IMR-90 (cell line): ENCODE results near the gene ADCY9. TPM values are rescaled to one million over a fixed set of nuclear protein-coding genes. Genes with fewer than 3 reads are reported as not detected.

Source experiments
- ATAC-seq: fragments of 200-7000 bp; cut with Tn5 transposase; 2 replicates; pipeline ENCODE4 v1.9.1; 2020; ENCODE audit warnings: low read depth, mild to moderate bottlenecking, moderate library complexity
- BruUV-seq: library from RNA; stranded (reverse); fragments of 400-500 nt; replicated peaks from 2 replicates; lab custom pipeline; 2021; lab: Mats Ljungman, UMichigan
- CTCF ChIA-PET: fragments of 300-600 bp; formaldehyde crosslinking; extraction: SDS; loops from one replicate; lab custom pipeline; 2021; ENCODE audit warnings: antibody characterized with exemption; lab: Yijun Ruan, JAX
- POLR2A ChIA-PET: fragments of 300-600 bp; sonication (Branson Sonifier 250); formaldehyde crosslinking; loops from one replicate; lab custom pipeline; 2022; ENCODE audit warnings: antibody characterized with exemption; ENCODE audit not compliant: unreplicated experiment; lab: Charles Lee
- DNase-seq: peaks from one replicate; pipeline ENCODE4 v3.0.0; 2013
- H2AFZ ChIP-seq: replicated peaks from 2 replicates; pipeline ENCODE3; 2013; ENCODE audit warnings: low read length, mild to moderate bottlenecking; ENCODE audit not compliant: poor library complexity
- H2AK5ac ChIP-seq: 2 replicates; pipeline ENCODE4 v1.6.1; 2013; ENCODE audit warnings: low read depth, low read length, inconsistent platforms
- H2AK9ac ChIP-seq: replicated peaks from 2 replicates; pipeline ENCODE3; 2013; ENCODE audit warnings: mild to moderate bottlenecking, low read depth, low read length, moderate library complexity; ENCODE audit not compliant: poor library complexity
- H2BK120ac ChIP-seq: 2 replicates; pipeline ENCODE4 v1.6.1; 2013; ENCODE audit warnings: low read depth, low read length, inconsistent platforms
- H2BK15ac ChIP-seq: 3 replicates; pipeline ENCODE4 v1.6.1; 2013; ENCODE audit warnings: low read depth, low read length, inconsistent platforms
- H2BK20ac ChIP-seq: 2 replicates; pipeline ENCODE4 v1.6.1; 2013; ENCODE audit warnings: low read depth, mild to moderate bottlenecking, inconsistent platforms, low read length, moderate library complexity
- H2BK5ac ChIP-seq: 2 replicates; pipeline ENCODE4 v1.6.1; 2013; ENCODE audit warnings: mild to moderate bottlenecking, low read depth, low read length, inconsistent platforms; ENCODE audit not compliant: poor library complexity, severe bottlenecking
- H3K14ac ChIP-seq: replicated peaks from 2 replicates; pipeline ENCODE4 v1.6.1; 2013; ENCODE audit warnings: low read depth, low read length, inconsistent platforms
- H3K18ac ChIP-seq: 2 replicates; pipeline ENCODE4 v1.6.1; 2013; ENCODE audit warnings: low read depth, low read length, control low read depth
- H3K23ac ChIP-seq: 2 replicates; pipeline ENCODE4 v1.6.1; 2013; ENCODE audit warnings: low read depth, low read length, inconsistent platforms
- H3K27ac ChIP-seq: 2 replicates; pipeline ENCODE4 v1.5.1; 2013; ENCODE audit warnings: mild to moderate bottlenecking, control low read depth, low read length; ENCODE audit not compliant: insufficient read depth
- H3K27me3 ChIP-seq: 2 replicates; pipeline ENCODE4 v1.6.1; 2013; ENCODE audit warnings: low read length; ENCODE audit not compliant: control insufficient read depth, insufficient read depth
- H3K36me3 ChIP-seq: 2 replicates; pipeline ENCODE4 v1.6.1; 2013; ENCODE audit warnings: low read length, mixed read lengths; ENCODE audit not compliant: control insufficient read depth, insufficient read depth
- H3K4ac ChIP-seq: 2 replicates; pipeline ENCODE4 v1.6.1; 2013; ENCODE audit warnings: low read depth, low read length, inconsistent platforms
- H3K4me1 ChIP-seq: 2 replicates; pipeline ENCODE4 v1.6.1; 2013; ENCODE audit warnings: low read length, mixed read lengths; ENCODE audit not compliant: control insufficient read depth, insufficient read depth
- H3K4me2 ChIP-seq: 2 replicates; pipeline ENCODE4 v1.6.1; 2013; ENCODE audit warnings: low read depth, mild to moderate bottlenecking, control low read depth, low read length, moderate library complexity
- H3K4me3 ChIP-seq: 2 replicates; pipeline ENCODE4 v1.5.1; 2013; ENCODE audit warnings: low read depth, mild to moderate bottlenecking, control low read depth, low read length, moderate library complexity; ENCODE audit not compliant: insufficient read depth
- H3K56ac ChIP-seq: 2 replicates; pipeline ENCODE4 v1.6.1; 2013; ENCODE audit warnings: low read length, inconsistent platforms; ENCODE audit not compliant: insufficient read depth; ENCODE audit errors: extremely low read depth
- H3K79me1 ChIP-seq, 2 experiments: 2 replicates each; pipeline ENCODE4 v1.6.1; 2013; ENCODE audit warnings: low read length in 2 of 2, inconsistent platforms in 1 of 2, low read depth in 1 of 2
- H3K9ac ChIP-seq: 2 replicates; pipeline ENCODE4 v1.6.1; 2013; ENCODE audit warnings: low read depth, low read length, control low read depth
- H3K9me1 ChIP-seq: 2 replicates; pipeline ENCODE4 v1.6.1; 2013; ENCODE audit warnings: low read length, inconsistent platforms; ENCODE audit not compliant: insufficient read depth
- H3K9me3 ChIP-seq: 2 replicates; pipeline ENCODE4 v1.6.1; 2013; ENCODE audit warnings: low read length; ENCODE audit not compliant: control insufficient read depth, insufficient read depth
- H4K20me1 ChIP-seq: 2 replicates; pipeline ENCODE4 v1.6.1; 2013; ENCODE audit warnings: low read length, inconsistent platforms; ENCODE audit not compliant: insufficient read depth
- H4K5ac ChIP-seq: 2 replicates; pipeline ENCODE4 v1.6.1; 2013; ENCODE audit warnings: mild to moderate bottlenecking, low read depth, low read length, control low read depth
- H4K8ac ChIP-seq, 2 experiments: 2 replicates each; pipeline ENCODE4 v1.6.1; 2013; ENCODE audit warnings: low read depth in 2 of 2, low read length in 2 of 2, control low read depth in 1 of 2, inconsistent platforms in 1 of 2
- H4K91ac ChIP-seq: 2 replicates; pipeline ENCODE4 v1.6.1; 2013; ENCODE audit warnings: low read depth, low read length, inconsistent platforms; ENCODE audit not compliant: insufficient read depth
- BHLHE40 ChIP-seq: fragments of 150-350 bp; IDR thresholded peaks from 2 replicates; pipeline ENCODE4 v1.6.1; 2016; ENCODE audit warnings: mild to moderate bottlenecking, low read depth, low read length
- MAFK ChIP-seq: IDR thresholded peaks from 2 replicates; pipeline ENCODE4 v1.6.1; 2012; ENCODE audit warnings: low read depth, low read length, improper control_type of control experiment
- MXI1 ChIP-seq: IDR thresholded peaks from 2 replicates; pipeline ENCODE4 v1.6.1; 2012; ENCODE audit warnings: low read depth, mild to moderate bottlenecking, low read length, moderate library complexity, borderline replicate concordance
- NFE2L2 ChIP-seq: fragments of 150-350 bp; IDR thresholded peaks from 2 replicates; pipeline ENCODE4 v1.6.1; 2016; ENCODE audit warnings: low read depth, mild to moderate bottlenecking, low read length
- POLR2A ChIP-seq: IDR thresholded peaks from 2 replicates; pipeline ENCODE4 v1.6.1; 2012; ENCODE audit warnings: mild to moderate bottlenecking, low read depth, low read length
- RFX5 ChIP-seq: IDR thresholded peaks from 2 replicates; pipeline ENCODE4 v1.8.0; 2012; ENCODE audit warnings: low read depth, mild to moderate bottlenecking, low read length, moderate library complexity
- SMC3 ChIP-seq: fragments of 150-350 bp; IDR thresholded peaks from 2 replicates; pipeline ENCODE4 v1.6.1; 2016; ENCODE audit warnings: low read depth, mild to moderate bottlenecking, antibody characterized with exemption, low read length, moderate library complexity
- WGBS, 2 experiments: methylation state at CpG; one replicate each; pipeline versions ENCODE4 v1.1.5 to v1.1.7; 2013; ENCODE audit warnings: missing lambda C conversion rate in 2 of 2; ENCODE audit not compliant: insufficient read length in 1 of 2; ENCODE audit errors: extremely low coverage in 2 of 2; 5-methylcytosine and 5-hydroxymethylcytosine counted together
- dilution Hi-C: fragments of 300-500 bp; cut with HindIII; formaldehyde crosslinking; loops from one replicate; pipeline ENCODE4 v1.14.3; 2018; ENCODE audit warnings: low sequenced_read_pairs; ENCODE audit not compliant: unreplicated experiment
- in situ Hi-C: fragments of 300-500 bp; cut with MboI; formaldehyde crosslinking; loops from 3 replicates; pipeline ENCODE4 v1.14.3; 2019; ENCODE audit warnings: low sequenced_read_pairs, inconsistent platforms, mixed read lengths
- intact Hi-C: fragments of 100-400 bp; cut with micrococcal nuclease; formaldehyde crosslinking; loops from 2 replicates; pipeline ENCODE4 v1.10.0; 2022
- polyA plus RNA-seq, 3 experiments: library from polyadenylated mRNA; depleted of rRNA; stranded (reverse); fragments of >200 nt; gene quantifications; 2 replicates each; pipeline ENCODE4 v1.2.3, GENCODE V29; 2012; ENCODE audit warnings: low replicate concordance in 1 of 3
- total RNA-seq: library from RNA; depleted of rRNA; stranded (reverse); fragments of >200 nt; gene quantifications from 2 replicates; pipeline ENCODE4 v1.2.3, GENCODE V29; 2012
- TF ChIP-seq, protein P1 (sequence below): fragments of 150-350 bp; IDR thresholded peaks from 2 replicates; pipeline ENCODE4 v1.6.1; 2017; ENCODE audit warnings: mild to moderate bottlenecking, antibody characterized with exemption, low read length, low read depth

The ADCY9 gene
- total and polyA plus RNA-seq, 2 of the 4 experiments (the other 2 are of a cell fraction): 5.4 to 12.5 TPM

DNA sequence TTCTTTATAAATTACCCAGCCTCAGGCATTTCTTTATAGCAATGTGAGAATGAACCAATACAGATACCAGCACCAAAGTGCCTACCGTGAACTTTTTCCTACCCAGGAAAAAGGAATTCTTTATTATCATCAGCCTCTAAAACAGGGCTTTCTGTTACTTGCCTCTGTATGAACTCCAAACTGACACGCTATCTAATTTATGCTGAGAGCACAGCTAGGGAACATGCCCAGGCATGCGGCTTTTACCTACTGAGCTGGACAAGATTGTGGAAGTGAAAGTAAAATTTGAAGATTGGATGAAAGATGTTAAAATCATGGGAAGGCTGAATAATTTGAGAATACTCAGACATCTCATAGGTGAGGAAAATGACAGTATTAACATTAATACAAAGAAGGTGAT is 24.4 kb upstream of the ADCY9 start:
- peak; percentile 63 for DNase-seq
- Histone ChIP-seq H2AFZ (no peak overlapping the region), H3K14ac (peak overlapping the region; percentile 96), H3K9ac (no peak overlapping the region), H4K91ac (peak overlapping the region; percentile 94), H3K9me1 (no peaks in the 10 kb centered on the region), H3K27me3 (no peaks in the 10 kb centered on the region), H3K36me3 (no peaks in the 10 kb centered on the region), H2BK120ac (peak overlapping the region; percentile 99), H3K56ac (0 out of 2 replicates have a peak overlapping the region, but pooled peaks have one; percentile 17), H3K18ac (peak overlapping the region; percentile 100), H3K9me3 (peaks cover 11% of the 10 kb centered on the region), H2BK15ac (peak overlapping the region; percentile 62; the same call in 1 of the 3 replicates), H2BK5ac (peak overlapping the region; percentile 93), H3K23ac (peak overlapping the region; percentile 89), H3K4me3 (no peak overlapping the region), H2BK20ac (peak overlapping the region; percentile 99; the same call in 1 of the 2 replicates), H3K79me1 (no peaks in the 10 kb centered on the region), H3K4me2 (no peak overlapping the region), H4K20me1 (no peaks in the 10 kb centered on the region), H2AK9ac (no peak overlapping the region), H2AK5ac (peak overlapping the region; percentile 92; the same call in 1 of the 2 replicates), H4K5ac (peak overlapping the region; percentile 99), H3K4ac (peak overlapping the region; percentile 97), H4K8ac (peak overlapping the region; percentile 60 to 95; a peak in 3 of 4 replicates), H3K27ac (peak overlapping the region; percentile 72), H3K4me1 (no peaks in the 10 kb centered on the region; the same call in none of the 2 replicates)
- ATAC-seq: peak; percentile 63
- in situ Hi-C loops (no loop called here), dilution Hi-C loops (no loop called here), intact Hi-C loops (no loop called here)
- POLR2A ChIA-PET: no interaction called here
- TF ChIP-seq SMC3: no peak
- TF ChIP-seq, protein P1, sequence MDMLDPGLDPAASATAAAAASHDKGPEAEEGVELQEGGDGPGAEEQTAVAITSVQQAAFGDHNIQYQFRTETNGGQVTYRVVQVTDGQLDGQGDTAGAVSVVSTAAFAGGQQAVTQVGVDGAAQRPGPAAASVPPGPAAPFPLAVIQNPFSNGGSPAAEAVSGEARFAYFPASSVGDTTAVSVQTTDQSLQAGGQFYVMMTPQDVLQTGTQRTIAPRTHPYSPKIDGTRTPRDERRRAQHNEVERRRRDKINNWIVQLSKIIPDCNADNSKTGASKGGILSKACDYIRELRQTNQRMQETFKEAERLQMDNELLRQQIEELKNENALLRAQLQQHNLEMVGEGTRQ: no peak
- TF ChIP-seq MXI1: no peak
- TF ChIP-seq NFE2L2: no peak
- TF ChIP-seq BHLHE40: no peak
- no peak for TF ChIP-seq POLR2A
- no peak for TF ChIP-seq MAFK
- no peak for TF ChIP-seq RFX5
- CTCF ChIA-PET: no interaction called here
- 100% methylated on average over 1 of the region's 3 CpGs; no CpG with 5 or more reads in 1 of the 2 experiments for WGBS, 2 experiments
- BruUV-seq: no TSS peak
